ENCODE results near the gene CHI3L1. TPM values are rescaled to one million over a fixed set of nuclear protein-coding genes. Genes with fewer than 3 reads are reported as not detected.

Gene CHI3L1
- total and polyA plus RNA-seq, 4 donors: 5.0 to 34.7 (median 15.9) TPM

DNA sequence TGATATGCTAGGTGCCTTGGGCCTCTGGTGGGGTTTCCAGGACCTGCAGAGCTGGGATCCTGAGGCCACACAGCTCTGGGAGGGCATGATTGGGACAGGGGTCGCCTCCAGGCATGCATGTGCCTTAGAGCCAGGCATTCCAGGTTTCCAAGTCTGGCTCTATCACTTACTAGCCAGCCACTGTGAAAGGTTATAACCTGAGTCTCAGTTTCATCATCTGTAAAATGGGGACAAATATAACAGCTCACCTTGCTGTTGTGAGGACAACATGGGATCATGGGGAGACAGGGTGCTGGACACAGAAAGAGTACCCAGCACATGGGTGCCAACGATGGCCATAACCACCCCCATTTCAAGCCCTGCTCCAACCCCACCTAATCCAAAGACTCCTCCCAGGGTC is 2.7 kb downstream of the CHI3L1 start:
- TF ChIP-seq, protein P1, sequence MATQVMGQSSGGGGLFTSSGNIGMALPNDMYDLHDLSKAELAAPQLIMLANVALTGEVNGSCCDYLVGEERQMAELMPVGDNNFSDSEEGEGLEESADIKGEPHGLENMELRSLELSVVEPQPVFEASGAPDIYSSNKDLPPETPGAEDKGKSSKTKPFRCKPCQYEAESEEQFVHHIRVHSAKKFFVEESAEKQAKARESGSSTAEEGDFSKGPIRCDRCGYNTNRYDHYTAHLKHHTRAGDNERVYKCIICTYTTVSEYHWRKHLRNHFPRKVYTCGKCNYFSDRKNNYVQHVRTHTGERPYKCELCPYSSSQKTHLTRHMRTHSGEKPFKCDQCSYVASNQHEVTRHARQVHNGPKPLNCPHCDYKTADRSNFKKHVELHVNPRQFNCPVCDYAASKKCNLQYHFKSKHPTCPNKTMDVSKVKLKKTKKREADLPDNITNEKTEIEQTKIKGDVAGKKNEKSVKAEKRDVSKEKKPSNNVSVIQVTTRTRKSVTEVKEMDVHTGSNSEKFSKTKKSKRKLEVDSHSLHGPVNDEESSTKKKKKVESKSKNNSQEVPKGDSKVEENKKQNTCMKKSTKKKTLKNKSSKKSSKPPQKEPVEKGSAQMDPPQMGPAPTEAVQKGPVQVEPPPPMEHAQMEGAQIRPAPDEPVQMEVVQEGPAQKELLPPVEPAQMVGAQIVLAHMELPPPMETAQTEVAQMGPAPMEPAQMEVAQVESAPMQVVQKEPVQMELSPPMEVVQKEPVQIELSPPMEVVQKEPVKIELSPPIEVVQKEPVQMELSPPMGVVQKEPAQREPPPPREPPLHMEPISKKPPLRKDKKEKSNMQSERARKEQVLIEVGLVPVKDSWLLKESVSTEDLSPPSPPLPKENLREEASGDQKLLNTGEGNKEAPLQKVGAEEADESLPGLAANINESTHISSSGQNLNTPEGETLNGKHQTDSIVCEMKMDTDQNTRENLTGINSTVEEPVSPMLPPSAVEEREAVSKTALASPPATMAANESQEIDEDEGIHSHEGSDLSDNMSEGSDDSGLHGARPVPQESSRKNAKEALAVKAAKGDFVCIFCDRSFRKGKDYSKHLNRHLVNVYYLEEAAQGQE (IDR thresholded peaks at IDR 0.05): no peak
- no peak overlapping the region for H3K4me3 ChIP-seq (ENCODE audit: low read depth in 1 of 3, low read length in 3 of 3)
- no peaks in the 10 kb centered on the region for H3K36me3 ChIP-seq (ENCODE audit: control insufficient read depth in 4 of 4, insufficient read depth in 3 of 4, low read depth in 1 of 4, low read length in 3 of 4)
- H3K27me3 ChIP-seq (ENCODE audit: control insufficient read depth in 4 of 4, insufficient read depth in 4 of 4, low read length in 3 of 4): no peaks in the 10 kb centered on the region
- no peak for DNase-seq (ENCODE audit: low spot score)
- no peak overlapping the region for H3K27ac ChIP-seq (ENCODE audit: low read depth in 1 of 2, low read length in 2 of 2)
- WGBS: 89% methylated on average over 2 of the region's 2 CpGs
- H3K9me3 ChIP-seq (ENCODE audit: control insufficient read depth in 4 of 4, low read length in 3 of 4): no peaks in the 10 kb centered on the region
- H3K4me1 ChIP-seq (ENCODE audit: control insufficient read depth in 4 of 4, insufficient read depth in 4 of 4, low read length in 3 of 4): peaks cover 0 to 8% (median 2%) of the 10 kb centered on the region in 4 donors
- H3K9ac ChIP-seq (ENCODE audit: low read depth in 1 of 2, low read length in 2 of 2): no peak overlapping the region

DNA sequence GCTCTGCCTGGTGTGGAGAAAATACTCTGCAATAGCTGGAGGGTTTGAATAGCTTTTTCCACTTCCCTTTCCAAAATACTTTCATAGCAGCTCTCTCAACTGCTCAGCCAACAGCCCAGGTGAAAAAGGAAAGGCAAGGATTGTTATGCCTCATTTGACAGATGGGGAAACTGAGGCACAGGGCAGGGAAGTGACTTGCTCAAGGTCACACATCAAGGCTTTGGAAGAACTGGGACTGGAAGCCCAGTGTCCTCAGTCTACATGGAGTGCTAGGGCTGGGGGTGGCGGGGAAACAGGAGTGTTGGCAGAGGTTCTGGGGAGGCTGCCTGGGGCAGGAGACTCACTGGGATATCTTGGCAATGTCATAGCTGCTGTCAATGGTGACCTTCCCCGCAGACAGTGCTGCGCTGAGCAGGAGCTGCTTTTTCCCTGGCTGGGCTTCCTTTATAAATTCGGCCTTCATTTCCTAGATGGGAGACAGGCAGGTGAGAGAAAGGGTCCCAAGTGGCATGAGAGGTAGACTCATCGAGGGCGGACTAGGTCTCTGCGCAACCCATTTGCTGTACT is 4.0 kb downstream of the CHI3L1 start:
- Histone ChIP-seq H3K4me3 (ENCODE audit: low read depth in 1 of 3, low read length in 3 of 3) (no peak overlapping the region), H3K27ac (ENCODE audit: low read depth in 1 of 2, low read length in 2 of 2) (no peak overlapping the region), H3K27me3 (ENCODE audit: control insufficient read depth in 4 of 4, insufficient read depth in 4 of 4, low read length in 3 of 4) (no peaks in the 10 kb centered on the region), H3K36me3 (ENCODE audit: control insufficient read depth in 4 of 4, insufficient read depth in 3 of 4, low read depth in 1 of 4, low read length in 3 of 4) (no peaks in the 10 kb centered on the region), H3K9ac (ENCODE audit: low read depth in 1 of 2, low read length in 2 of 2) (no peak overlapping the region), H3K4me1 (ENCODE audit: control insufficient read depth in 4 of 4, insufficient read depth in 4 of 4, low read length in 3 of 4) (peaks cover 0 to 8% (median 2%) of the 10 kb centered on the region in 4 donors), H3K9me3 (ENCODE audit: control insufficient read depth in 4 of 4, low read length in 3 of 4) (no peaks in the 10 kb centered on the region)
- no peak for DNase-seq (ENCODE audit: low spot score)
- no peak for TF ChIP-seq NR2F2 (IDR thresholded peaks at IDR 0.05)
- TF ChIP-seq, protein P2, sequence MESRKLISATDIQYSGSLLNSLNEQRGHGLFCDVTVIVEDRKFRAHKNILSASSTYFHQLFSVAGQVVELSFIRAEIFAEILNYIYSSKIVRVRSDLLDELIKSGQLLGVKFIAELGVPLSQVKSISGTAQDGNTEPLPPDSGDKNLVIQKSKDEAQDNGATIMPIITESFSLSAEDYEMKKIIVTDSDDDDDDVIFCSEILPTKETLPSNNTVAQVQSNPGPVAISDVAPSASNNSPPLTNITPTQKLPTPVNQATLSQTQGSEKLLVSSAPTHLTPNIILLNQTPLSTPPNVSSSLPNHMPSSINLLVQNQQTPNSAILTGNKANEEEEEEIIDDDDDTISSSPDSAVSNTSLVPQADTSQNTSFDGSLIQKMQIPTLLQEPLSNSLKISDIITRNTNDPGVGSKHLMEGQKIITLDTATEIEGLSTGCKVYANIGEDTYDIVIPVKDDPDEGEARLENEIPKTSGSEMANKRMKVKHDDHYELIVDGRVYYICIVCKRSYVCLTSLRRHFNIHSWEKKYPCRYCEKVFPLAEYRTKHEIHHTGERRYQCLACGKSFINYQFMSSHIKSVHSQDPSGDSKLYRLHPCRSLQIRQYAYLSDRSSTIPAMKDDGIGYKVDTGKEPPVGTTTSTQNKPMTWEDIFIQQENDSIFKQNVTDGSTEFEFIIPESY (IDR thresholded peaks at IDR 0.05): no peak
- TF ChIP-seq RAD21 (IDR thresholded peaks at IDR 0.05): no peak
- no peak for TF ChIP-seq JUND (IDR thresholded peaks at IDR 0.05)
- no peak for TF ChIP-seq YY1 (IDR thresholded peaks at IDR 0.05)
- TF ChIP-seq FOXA1 (IDR thresholded peaks at IDR 0.05): no peak
- TF ChIP-seq, protein P3, sequence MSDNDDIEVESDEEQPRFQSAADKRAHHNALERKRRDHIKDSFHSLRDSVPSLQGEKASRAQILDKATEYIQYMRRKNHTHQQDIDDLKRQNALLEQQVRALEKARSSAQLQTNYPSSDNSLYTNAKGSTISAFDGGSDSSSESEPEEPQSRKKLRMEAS (IDR thresholded peaks at IDR 0.05): no peak
- no peak for TF ChIP-seq EGR1 (IDR thresholded peaks at IDR 0.05; ENCODE audit: low read depth in 2 of 2)
- TF ChIP-seq, protein P1 (IDR thresholded peaks at IDR 0.05): no peak
- TF ChIP-seq RXRA (IDR thresholded peaks at IDR 0.05): no peak
- TF ChIP-seq FOXA2 (IDR thresholded peaks at IDR 0.05): no peak
- TF ChIP-seq, protein P4, sequence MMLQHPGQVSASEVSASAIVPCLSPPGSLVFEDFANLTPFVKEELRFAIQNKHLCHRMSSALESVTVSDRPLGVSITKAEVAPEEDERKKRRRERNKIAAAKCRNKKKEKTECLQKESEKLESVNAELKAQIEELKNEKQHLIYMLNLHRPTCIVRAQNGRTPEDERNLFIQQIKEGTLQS (IDR thresholded peaks at IDR 0.05): no peak
- no peak for TF ChIP-seq HNF4G (IDR thresholded peaks at IDR 0.05)
- TF ChIP-seq GABPA (IDR thresholded peaks at IDR 0.05 in 1 of 2, conservative IDR thresholded peaks at IDR 0.05 in 1 of 2): no peak
- no peak for TF ChIP-seq HNF4A (conservative IDR thresholded peaks at IDR 0.05)
- TF ChIP-seq SP1 (IDR thresholded peaks at IDR 0.05): no peak
- TF ChIP-seq, protein P5, sequence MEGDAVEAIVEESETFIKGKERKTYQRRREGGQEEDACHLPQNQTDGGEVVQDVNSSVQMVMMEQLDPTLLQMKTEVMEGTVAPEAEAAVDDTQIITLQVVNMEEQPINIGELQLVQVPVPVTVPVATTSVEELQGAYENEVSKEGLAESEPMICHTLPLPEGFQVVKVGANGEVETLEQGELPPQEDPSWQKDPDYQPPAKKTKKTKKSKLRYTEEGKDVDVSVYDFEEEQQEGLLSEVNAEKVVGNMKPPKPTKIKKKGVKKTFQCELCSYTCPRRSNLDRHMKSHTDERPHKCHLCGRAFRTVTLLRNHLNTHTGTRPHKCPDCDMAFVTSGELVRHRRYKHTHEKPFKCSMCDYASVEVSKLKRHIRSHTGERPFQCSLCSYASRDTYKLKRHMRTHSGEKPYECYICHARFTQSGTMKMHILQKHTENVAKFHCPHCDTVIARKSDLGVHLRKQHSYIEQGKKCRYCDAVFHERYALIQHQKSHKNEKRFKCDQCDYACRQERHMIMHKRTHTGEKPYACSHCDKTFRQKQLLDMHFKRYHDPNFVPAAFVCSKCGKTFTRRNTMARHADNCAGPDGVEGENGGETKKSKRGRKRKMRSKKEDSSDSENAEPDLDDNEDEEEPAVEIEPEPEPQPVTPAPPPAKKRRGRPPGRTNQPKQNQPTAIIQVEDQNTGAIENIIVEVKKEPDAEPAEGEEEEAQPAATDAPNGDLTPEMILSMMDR (IDR thresholded peaks at IDR 0.05; ENCODE audit: low read depth, low read length, missing input control): no peak
- no peak for TF ChIP-seq TAF1 (conservative IDR thresholded peaks at IDR 0.05)
- WGBS: 95% methylated on average over 7 of the region's 7 CpGs
